Spleen (tissue), 11 donors: ENCODE data around the gene PTPRU. TPM values are rescaled to one million over a fixed set of nuclear protein-coding genes. Genes with fewer than 3 reads are reported as not detected.

ENCODE experiments used
- DNase-seq: peaks from one replicate; pipeline ENCODE4 v3.0.0-alpha.2; 2020
- H3K27ac ChIP-seq, 8 donors: fragments of 200-600 bp; sonication (generic) in 7 of 8; 1 replicate in 4 of 8; 2 replicates in 4 of 8; pipeline versions ENCODE4 v1.5.0 to v1.8.0; 2016 to 2021; ENCODE audit warnings: inconsistent platforms in 4 of 8, mild to moderate bottlenecking in 4 of 8, moderate library complexity in 1 of 8
- H3K27me3 ChIP-seq, 7 donors: fragments of 200-600 bp; sonication (generic) in 6 of 7; replicated peaks in 1 of 7; 1 replicate in 4 of 7; 2 replicates in 3 of 7; pipeline versions ENCODE4 v1.5.0 to v1.8.0; 2016 to 2021; ENCODE audit warnings: inconsistent platforms in 3 of 7, mild to moderate bottlenecking in 1 of 7
- H3K36me3 ChIP-seq, 6 donors: fragments of 200-600 bp; sonication (generic) in 5 of 6; 1 replicate in 4 of 6; 2 replicates in 2 of 6; pipeline versions ENCODE4 v1.5.0 to v1.8.0; 2016 to 2021; ENCODE audit warnings: inconsistent platforms in 2 of 6
- H3K4me1 ChIP-seq, 6 donors: fragments of 200-600 bp; sonication (generic) in 5 of 6; 1 replicate in 3 of 6; 2 replicates in 3 of 6; pipeline versions ENCODE4 v1.5.0 to v1.8.0; 2016 to 2021; ENCODE audit warnings: inconsistent platforms in 3 of 6
- H3K4me3 ChIP-seq, 8 donors: fragments of 200-600 bp; sonication (generic) in 7 of 8; 1 replicate in 4 of 8; 2 replicates in 4 of 8; pipeline versions ENCODE4 v1.5.0 to v1.8.0; 2016 to 2021; ENCODE audit warnings: inconsistent platforms in 4 of 8, mild to moderate bottlenecking in 4 of 8, moderate library complexity in 2 of 8
- H3K9me3 ChIP-seq, 8 donors: fragments of 200-600 bp; sonication (generic) in 7 of 8; 1 replicate in 4 of 8; 2 replicates in 4 of 8; pipeline versions ENCODE4 v1.5.0 to v1.8.0; 2016 to 2021; ENCODE audit warnings: inconsistent platforms in 4 of 8
- POLR2A ChIP-seq, 3 donors: fragments of 450-650 bp; IDR thresholded peaks; one replicate each; pipeline ENCODE4 v1.5.1; 2017; ENCODE audit warnings: antibody characterized with exemption in 3 of 3, mild to moderate bottlenecking in 1 of 3
- POLR2AphosphoS5 ChIP-seq, 3 donors: sonication (generic); formaldehyde crosslinking; IDR thresholded peaks; one replicate each; pipeline ENCODE4 v1.5.1; 2017; ENCODE audit warnings: antibody characterized with exemption in 3 of 3
- WGBS, 5 donors: extraction: QIAGEN DNeasy Blood & Tissue Kit in 3 of 5; methylation state at CpG; one replicate each; pipeline versions ENCODE4 v1.1.5 to v1.1.7; 2013 to 2018; 5-methylcytosine and 5-hydroxymethylcytosine counted together
- intact Hi-C: fragments of 100-400 bp; cut with DNase I; formaldehyde crosslinking; loops from one replicate; pipeline ENCODE4 v1.15.0; 2023; ENCODE audit warnings: low total_unique reads
- polyA plus RNA-seq, 3 donors: library from polyadenylated mRNA; stranded (reverse); fragments of 200-250 nt; gene quantifications; one replicate each; pipeline ENCODE4 v1.2.1, GENCODE V29; 2013
- total RNA-seq, 7 donors: library from RNA; depleted of rRNA in 3 of 7; stranded (reverse); fragments of >200 nt in 3 of 7; fragmentation: NEBNext Ultra II Directional in 4 of 7; extraction: Animal tissue kit (Norgen Biotek cat#: 25700) in 4 of 7; gene quantifications; one replicate each; pipeline versions ENCODE4 v1.1.0 to v1.2.1, GENCODE V29; 2016 to 2021
- TF ChIP-seq, protein P1 (sequence below), 11 experiments: fragments of 200-600 bp in 7 of 11; fragments of 450-650 bp in 4 of 11; sonication (generic) in 4 of 11; IDR thresholded peaks in 8 of 11; conservative IDR thresholded peaks in 3 of 11; 1 replicate in 7 of 11; 2 replicates in 4 of 11; pipeline versions ENCODE4 v1.4.0 to v1.8.0; 2016 to 2021; ENCODE audit warnings: antibody characterized with exemption in 11 of 11, inconsistent platforms in 4 of 11, mild to moderate bottlenecking in 1 of 11
- donor health status: healthy with polysubstance abuse.
- donor health status: DM: no; HTN: no; CAD: no; lungs with moderate emphysema.
- donor health status: DM: no; HTN: no; CAD: no.
- donor health status: Bipolar disorder and iron deficiency.
- donor health status: healthy.
- donor health status: DM: no; HTN: no; CAD: no.
- donor health status: DM: yes; HTN: yes; CAD: no.

PTPRU gene
- total and polyA plus RNA-seq, 10 donors: 1.00 to 10.8 (median 5.2) TPM

DNA sequence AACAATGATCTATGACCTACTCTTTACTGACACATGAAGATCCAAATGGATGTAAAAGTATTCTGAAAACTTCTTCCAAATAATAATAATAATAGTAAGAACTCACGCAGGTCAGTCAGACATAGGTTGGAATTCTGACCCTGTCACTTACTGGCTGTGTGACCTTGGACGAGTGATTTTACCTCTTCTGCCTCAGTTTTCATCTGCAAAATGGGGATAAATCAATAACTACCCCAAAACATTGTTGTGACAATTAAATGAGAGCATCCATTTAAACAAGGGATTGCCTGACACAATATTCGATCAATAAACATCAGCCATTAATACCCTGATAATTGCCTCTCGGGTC, 6.1 kb upstream of the PTPRU start:
- Histone ChIP-seq H3K4me3 (peak overlapping the region; percentile 55 to 83 (median 79)), H3K27ac (peak overlapping the region in 5 of 8 donors; percentile 59 to 83 (median 79)), H3K27me3 (peaks cover 0 to 17% (median 0%) of the 10 kb centered on the region in 7 donors), H3K9me3 (no peaks in the 10 kb centered on the region), H3K4me1 (peaks cover 11 to 35% (median 19%) of the 10 kb centered on the region in 6 donors), H3K36me3 (peaks cover 0 to 4% (median 0%) of the 10 kb centered on the region in 6 donors)
- no peak for DNase-seq
- no peak for TF ChIP-seq POLR2A (IDR thresholded peaks at IDR 0.05)
- TF ChIP-seq, protein P1, sequence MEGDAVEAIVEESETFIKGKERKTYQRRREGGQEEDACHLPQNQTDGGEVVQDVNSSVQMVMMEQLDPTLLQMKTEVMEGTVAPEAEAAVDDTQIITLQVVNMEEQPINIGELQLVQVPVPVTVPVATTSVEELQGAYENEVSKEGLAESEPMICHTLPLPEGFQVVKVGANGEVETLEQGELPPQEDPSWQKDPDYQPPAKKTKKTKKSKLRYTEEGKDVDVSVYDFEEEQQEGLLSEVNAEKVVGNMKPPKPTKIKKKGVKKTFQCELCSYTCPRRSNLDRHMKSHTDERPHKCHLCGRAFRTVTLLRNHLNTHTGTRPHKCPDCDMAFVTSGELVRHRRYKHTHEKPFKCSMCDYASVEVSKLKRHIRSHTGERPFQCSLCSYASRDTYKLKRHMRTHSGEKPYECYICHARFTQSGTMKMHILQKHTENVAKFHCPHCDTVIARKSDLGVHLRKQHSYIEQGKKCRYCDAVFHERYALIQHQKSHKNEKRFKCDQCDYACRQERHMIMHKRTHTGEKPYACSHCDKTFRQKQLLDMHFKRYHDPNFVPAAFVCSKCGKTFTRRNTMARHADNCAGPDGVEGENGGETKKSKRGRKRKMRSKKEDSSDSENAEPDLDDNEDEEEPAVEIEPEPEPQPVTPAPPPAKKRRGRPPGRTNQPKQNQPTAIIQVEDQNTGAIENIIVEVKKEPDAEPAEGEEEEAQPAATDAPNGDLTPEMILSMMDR (IDR thresholded peaks at IDR 0.05 in 8 of 11, conservative IDR thresholded peaks at IDR 0.05 in 3 of 11): no peak
- TF ChIP-seq POLR2AphosphoS5 (IDR thresholded peaks at IDR 0.05): no peak
- 12 to 16% (median 14%) methylated on average over 4 of the region's 4 CpGs for WGBS, 5 donors
- intact Hi-C loops: loop anchor here (10.0 kb wide), 1 partner anchor 1485 kb away; no protein-coding TSS in a partner anchor

DNA sequence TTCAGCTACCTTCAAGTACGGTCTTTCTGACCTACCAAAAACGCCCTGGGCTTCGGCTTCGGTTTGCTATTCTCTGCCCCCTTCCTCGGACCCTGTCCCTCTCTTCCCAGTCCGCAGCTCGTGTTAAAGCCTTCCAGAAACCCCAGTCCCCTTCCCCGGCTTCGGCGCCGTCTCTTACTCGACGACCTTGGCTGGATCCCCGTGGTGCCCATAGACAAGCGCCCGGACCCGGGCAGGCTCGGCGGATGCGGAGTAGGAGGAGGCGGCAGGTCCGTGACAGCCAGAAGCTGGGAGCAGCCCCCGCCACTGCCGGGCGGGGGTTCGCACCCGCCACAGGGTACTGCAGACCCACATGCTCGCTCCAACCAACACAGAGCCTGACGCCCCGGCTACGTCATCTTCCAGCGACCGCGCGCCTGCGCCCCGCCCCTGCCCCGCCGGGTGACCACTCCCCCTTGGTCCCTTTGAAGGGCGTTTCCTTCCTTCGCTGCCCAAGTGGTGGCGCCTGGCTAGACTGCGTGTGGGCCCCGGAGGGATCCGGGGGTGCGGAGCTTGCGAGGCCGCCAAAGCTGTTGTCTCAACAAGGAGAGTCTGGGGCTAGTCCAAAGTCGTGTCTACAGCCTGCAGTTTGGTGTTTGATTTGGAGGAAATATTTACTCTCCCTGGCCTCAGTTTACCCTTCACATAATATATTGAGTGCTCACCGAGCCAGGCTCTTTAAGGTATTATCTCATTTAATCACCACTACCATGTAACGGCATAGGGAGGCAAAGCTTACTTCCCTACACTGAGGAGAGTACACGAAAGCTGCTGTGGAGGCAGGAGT, 5.6 kb upstream of the PTPRU start, which contains the start of gene MECR:
Gene MECR (minus strand): TSS at position 382 of the 826 bp plus-strand sequence. CDS start 28 bp downstream, at position 354.
- H3K9me3 ChIP-seq: no peaks in the 10 kb centered on the region
- TF ChIP-seq, protein P1 (IDR thresholded peaks at IDR 0.05 in 8 of 11, conservative IDR thresholded peaks at IDR 0.05 in 3 of 11): peak in 6 of 11 experiments; percentile 12 to 52 (median 40)
- TF ChIP-seq POLR2A (IDR thresholded peaks at IDR 0.05) (peak in 1 of 3 donors; percentile 18), POLR2AphosphoS5 (IDR thresholded peaks at IDR 0.05) (peak; percentile 88 to 93 (median 92))
- intact Hi-C loops: loop anchor here (10.0 kb wide), 1 partner anchor 1484 kb away; no protein-coding TSS in a partner anchor
- peak; percentile 98 for DNase-seq
- H3K4me3 ChIP-seq: peak within 1 kb of the TSS; percentile 55 to 83 (median 79)
- 3 to 5% (median 3%) methylated on average over 27 to 52 of the region's 52 CpGs for WGBS, 5 donors
- H3K27ac ChIP-seq: peak within 1 kb of the TSS; percentile 33 to 83 (median 73)
- H3K36me3 ChIP-seq: no peaks in the 10 kb centered on the region
- peaks cover 0 to 23% (median 0%) of the 10 kb centered on the region in 7 donors for H3K27me3 ChIP-seq
- H3K4me1 ChIP-seq: peaks cover 11 to 36% (median 19%) of the 10 kb centered on the region in 6 donors

DNA sequence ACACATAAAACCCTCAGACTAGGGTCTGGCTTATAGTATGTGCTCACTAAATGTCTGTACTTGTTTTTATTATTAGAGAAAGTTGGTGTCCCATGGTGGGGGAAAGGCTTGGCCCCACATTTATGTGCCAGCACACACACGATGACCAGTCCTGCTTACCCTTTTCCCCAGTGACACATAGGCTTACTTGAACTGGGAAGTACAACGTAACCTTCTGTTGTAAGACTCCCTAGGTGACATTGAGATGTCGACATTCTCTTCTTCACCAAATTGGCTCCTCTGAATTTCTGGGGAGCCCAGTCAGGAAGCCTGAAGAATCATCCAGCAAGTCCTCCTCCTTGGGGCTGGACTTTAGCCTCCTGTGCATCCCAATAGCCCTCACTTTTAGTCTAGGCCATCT, 3.9 kb upstream of the PTPRU start:
- 45 to 93% (median 66%) methylated on average over 3 of the region's 3 CpGs for WGBS, 5 donors
- H3K9me3 ChIP-seq: no peaks in the 10 kb centered on the region
- H3K27me3 ChIP-seq: peaks cover 0 to 39% (median 10%) of the 10 kb centered on the region in 7 donors
- H3K4me1 ChIP-seq: peaks cover 20 to 51% (median 33%) of the 10 kb centered on the region in 6 donors
- H3K27ac ChIP-seq: no peak overlapping the region
- DNase-seq: no peak
- no peaks in the 10 kb centered on the region for H3K36me3 ChIP-seq
- intact Hi-C loops: loop anchor here (10.0 kb wide), 1 partner anchor 1482 kb away; no protein-coding TSS in a partner anchor
- TF ChIP-seq, protein P1 (IDR thresholded peaks at IDR 0.05 in 8 of 11, conservative IDR thresholded peaks at IDR 0.05 in 3 of 11): no peak
- TF ChIP-seq POLR2A (IDR thresholded peaks at IDR 0.05) (no peak), POLR2AphosphoS5 (IDR thresholded peaks at IDR 0.05) (no peak)
- no peak overlapping the region for H3K4me3 ChIP-seq

DNA sequence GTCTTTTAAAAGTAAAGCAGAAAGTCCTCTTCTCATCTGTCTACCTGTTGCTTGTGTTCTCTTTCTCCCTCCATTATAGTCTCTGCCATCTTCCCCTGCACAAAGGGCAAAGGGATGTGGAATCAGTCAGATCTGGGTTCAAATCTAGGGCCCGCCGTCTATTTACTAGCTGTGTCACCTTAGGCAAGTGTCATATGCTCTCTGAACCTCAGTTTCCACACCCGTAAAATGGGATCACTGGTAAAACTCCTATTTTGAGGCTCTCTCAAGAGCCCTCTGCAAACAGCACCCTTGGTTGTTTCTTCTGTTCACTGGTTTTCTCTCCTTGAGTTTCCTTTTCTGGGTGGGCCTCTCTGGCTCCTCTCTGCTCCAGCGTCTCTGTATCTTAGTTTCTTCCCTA, 2.6 kb upstream of the PTPRU start:
- 90 to 92% (median 91%) methylated on average over 4 of the region's 4 CpGs for WGBS, 5 donors
- no peak overlapping the region for H3K4me3 ChIP-seq
- DNase-seq: no peak
- H3K27ac ChIP-seq: no peak overlapping the region
- TF ChIP-seq POLR2AphosphoS5 (IDR thresholded peaks at IDR 0.05): no peak
- TF ChIP-seq POLR2A (IDR thresholded peaks at IDR 0.05): no peak
- TF ChIP-seq, protein P1 (IDR thresholded peaks at IDR 0.05 in 8 of 11, conservative IDR thresholded peaks at IDR 0.05 in 3 of 11): no peak
- peaks cover 0 to 51% (median 21%) of the 10 kb centered on the region in 7 donors for H3K27me3 ChIP-seq
- intact Hi-C loops: loop anchor here (10.0 kb wide), 1 partner anchor 1481 kb away; no protein-coding TSS in a partner anchor
- no peaks in the 10 kb centered on the region for H3K36me3 ChIP-seq
- H3K4me1 ChIP-seq: peaks cover 27 to 51% (median 44%) of the 10 kb centered on the region in 6 donors
- no peaks in the 10 kb centered on the region for H3K9me3 ChIP-seq
